H9 (cell line): Measurements from ENCODE around the gene LZTR1. TPM values are rescaled to one million over a fixed set of nuclear protein-coding genes. Genes with fewer than 3 reads are reported as not detected.

Source experiments
- DNase-seq: peaks from one replicate; pipeline ENCODE4 v3.0.0-alpha.2; 2017
- H2AFZ ChIP-seq: one replicate; pipeline ENCODE4 v1.6.1; 2013; ENCODE audit warnings: mild to moderate bottlenecking, low read length, control low read depth, moderate library complexity
- H2AK5ac ChIP-seq: 2 replicates; pipeline ENCODE4 v1.6.1; 2013; ENCODE audit warnings: low read length, control low read depth, mixed read lengths; ENCODE audit not compliant: insufficient read length
- H2BK120ac ChIP-seq: one replicate; pipeline ENCODE4 v1.6.1; 2013; ENCODE audit warnings: low read depth, mild to moderate bottlenecking, low read length, control low read depth, inconsistent platforms; ENCODE audit not compliant: poor library complexity, severe bottlenecking
- H2BK12ac ChIP-seq: 2 replicates; pipeline ENCODE4 v1.6.1; 2013; ENCODE audit warnings: low read length, control low read depth, mixed read lengths, low read depth; ENCODE audit not compliant: insufficient read length
- H2BK15ac ChIP-seq: 2 replicates; pipeline ENCODE4 v1.6.1; 2013; ENCODE audit warnings: low read depth, low read length, control low read depth
- H2BK20ac ChIP-seq: one replicate; pipeline ENCODE4 v1.6.1; 2013; ENCODE audit warnings: low read depth, mild to moderate bottlenecking, low read length, control low read depth, inconsistent platforms; ENCODE audit not compliant: poor library complexity, severe bottlenecking
- H2BK5ac ChIP-seq: 2 replicates; pipeline ENCODE4 v1.6.1; 2013; ENCODE audit warnings: low read length, control low read depth, mixed read lengths; ENCODE audit not compliant: insufficient read length
- H3K14ac ChIP-seq: 2 replicates; pipeline ENCODE4 v1.6.1; 2013; ENCODE audit warnings: low read length, control low read depth; ENCODE audit not compliant: insufficient read depth
- H3K18ac ChIP-seq: 2 replicates; pipeline ENCODE4 v1.6.1; 2013; ENCODE audit warnings: low read depth, mild to moderate bottlenecking, mixed read lengths, low read length, control low read depth; ENCODE audit not compliant: insufficient read length
- H3K23ac ChIP-seq: 2 replicates; pipeline ENCODE4 v1.6.1; 2013; ENCODE audit warnings: low read length, control low read depth, mixed read lengths, low read depth; ENCODE audit not compliant: insufficient read length
- H3K23me2 ChIP-seq: 2 replicates; pipeline ENCODE4 v1.6.1; 2013; ENCODE audit warnings: low read depth, mild to moderate bottlenecking, mixed read lengths, low read length, control low read depth; ENCODE audit not compliant: insufficient read length, poor library complexity, severe bottlenecking
- H3K27ac ChIP-seq: 2 replicates; pipeline ENCODE4 v1.5.1; 2013; ENCODE audit warnings: low read length, control low read depth, mixed read lengths, low read depth; ENCODE audit not compliant: insufficient read length
- H3K27me3 ChIP-seq: 2 replicates; pipeline ENCODE4 v1.6.1; 2013; ENCODE audit warnings: low read length, control low read depth, inconsistent platforms; ENCODE audit not compliant: insufficient read depth
- H3K4ac ChIP-seq: 2 replicates; pipeline ENCODE4 v1.6.1; 2013; ENCODE audit warnings: low read depth, mild to moderate bottlenecking, control low read depth, inconsistent platforms, low read length, moderate library complexity
- H3K4me1 ChIP-seq: 2 replicates; pipeline ENCODE4 v1.6.1; 2013; ENCODE audit warnings: low read length, control low read depth, inconsistent platforms; ENCODE audit not compliant: insufficient read depth
- H3K4me2 ChIP-seq: 2 replicates; pipeline ENCODE4 v1.6.1; 2013; ENCODE audit warnings: low read length, control low read depth, mixed read lengths; ENCODE audit not compliant: insufficient read length, insufficient read depth
- H3K56ac ChIP-seq: 2 replicates; pipeline ENCODE4 v1.6.1; 2013; ENCODE audit warnings: low read depth, mild to moderate bottlenecking, mixed read lengths, low read length, control low read depth; ENCODE audit not compliant: insufficient read length
- H3K79me1 ChIP-seq: 2 replicates; pipeline ENCODE4 v1.6.1; 2013; ENCODE audit warnings: low read depth, mild to moderate bottlenecking, moderate library complexity, low read length, control low read depth, inconsistent platforms; ENCODE audit not compliant: insufficient read depth, poor library complexity, severe bottlenecking
- H3K79me2 ChIP-seq: 2 replicates; pipeline ENCODE4 v1.6.1; 2013; ENCODE audit warnings: low read length, control low read depth, inconsistent platforms; ENCODE audit not compliant: insufficient read depth
- H3K9ac ChIP-seq: 2 replicates; pipeline ENCODE4 v1.6.1; 2013; ENCODE audit warnings: low read length, control low read depth, mixed read lengths; ENCODE audit not compliant: insufficient read length; ENCODE audit errors: extremely low read depth
- H3K9me3 ChIP-seq: one replicate; pipeline ENCODE4 v1.6.1; 2013; ENCODE audit warnings: low read depth, low read length, inconsistent platforms; ENCODE audit not compliant: control insufficient read depth
- H3T11ph ChIP-seq: one replicate; pipeline ENCODE4 v1.6.1; 2013; ENCODE audit warnings: mild to moderate bottlenecking, low read length, control low read depth, inconsistent platforms
- H4K20me1 ChIP-seq: one replicate; pipeline ENCODE4 v1.6.1; 2013; ENCODE audit not compliant: control insufficient read depth, insufficient read length, insufficient read depth
- H4K5ac ChIP-seq: 2 replicates; pipeline ENCODE4 v1.6.1; 2013; ENCODE audit warnings: low read depth, mild to moderate bottlenecking, mixed read lengths, low read length, control low read depth; ENCODE audit not compliant: insufficient read length
- H4K8ac ChIP-seq: replicated peaks from 2 replicates; pipeline ENCODE4 v1.6.1; 2013; ENCODE audit warnings: low read length, control low read depth, mixed read lengths, low read depth; ENCODE audit not compliant: insufficient read length
- H4K91ac ChIP-seq: 2 replicates; pipeline ENCODE4 v1.6.1; 2013; ENCODE audit warnings: low read depth, mild to moderate bottlenecking, moderate library complexity, mixed read lengths, low read length, control low read depth; ENCODE audit not compliant: insufficient read length
- H3K27ac Mint-ChIP-seq, 3 experiments: 2 replicates in 2 of 3; 3 replicates in 1 of 3; pipeline ENCODE4 v1.8.0; 2020 to 2021; ENCODE audit warnings: mixed read lengths in 3 of 3, mild to moderate bottlenecking in 1 of 3, moderate library complexity in 1 of 3
- H3K27me3 Mint-ChIP-seq: 2 replicates; pipeline ENCODE4 v1.8.0; 2021; ENCODE audit warnings: low read depth, mild to moderate bottlenecking, moderate library complexity, mixed read lengths
- H3K36me3 Mint-ChIP-seq, 3 experiments: 2 replicates in 2 of 3; 3 replicates in 1 of 3; pipeline ENCODE4 v1.8.0; 2020 to 2021; ENCODE audit warnings: low read depth in 3 of 3, mixed read lengths in 3 of 3; ENCODE audit not compliant: insufficient read depth in 1 of 3
- H3K4me1 Mint-ChIP-seq, 2 experiments: 2 replicates each; pipeline ENCODE4 v1.8.0; 2020; ENCODE audit warnings: mixed read lengths in 2 of 2
- H3K4me3 Mint-ChIP-seq, 2 experiments: 2 replicates in 1 of 2; 3 replicates in 1 of 2; pipeline ENCODE4 v1.8.0; 2020 to 2021; ENCODE audit warnings: mild to moderate bottlenecking in 2 of 2, mixed read lengths in 2 of 2, moderate library complexity in 1 of 2
- H3K9me3 Mint-ChIP-seq, 2 experiments: 2 replicates in 1 of 2; 3 replicates in 1 of 2; pipeline ENCODE4 v1.8.0; 2020; ENCODE audit warnings: mild to moderate bottlenecking in 2 of 2, mixed read lengths in 2 of 2, moderate library complexity in 1 of 2
- WGBS: extraction: QIAGEN DNeasy Blood & Tissue Kit; methylation state at CpG from one replicate; pipeline ENCODE4 v1.1.7; 2013; ENCODE audit warnings: missing lambda C conversion rate, low lambda C conversion rate, mixed read lengths; ENCODE audit not compliant: insufficient read length; ENCODE audit errors: extremely low coverage; 5-methylcytosine and 5-hydroxymethylcytosine counted together
- long read RNA-seq: library from polyadenylated mRNA; unstranded; transcript quantifications from one replicate; pipeline ENCODE4 v2.0.0, GENCODE V29; 2020
- total RNA-seq: library from RNA; stranded (reverse); gene quantifications from 2 replicates; pipeline ENCODE4 v1.2.1, GENCODE V29; 2021
- TF ChIP-seq, protein P1 (sequence below): fragments of 200-600 bp; sonication (generic); conservative IDR thresholded peaks from 3 replicates; pipeline ENCODE4 v1.8.0; 2021; ENCODE audit warnings: antibody characterized with exemption, mild to moderate bottlenecking

Gene LZTR1
- 40.0 and 47.0 TPM in 2 replicates for total RNA-seq
- long read RNA-seq, full-length matches to known transcripts = 11 of 27 reads
- long read RNA-seq, partial matches to known transcripts = 14 of 27 reads
- long read RNA-seq, other reads (novel, unspliced or antisense) = 2 of 27 reads

DNA sequence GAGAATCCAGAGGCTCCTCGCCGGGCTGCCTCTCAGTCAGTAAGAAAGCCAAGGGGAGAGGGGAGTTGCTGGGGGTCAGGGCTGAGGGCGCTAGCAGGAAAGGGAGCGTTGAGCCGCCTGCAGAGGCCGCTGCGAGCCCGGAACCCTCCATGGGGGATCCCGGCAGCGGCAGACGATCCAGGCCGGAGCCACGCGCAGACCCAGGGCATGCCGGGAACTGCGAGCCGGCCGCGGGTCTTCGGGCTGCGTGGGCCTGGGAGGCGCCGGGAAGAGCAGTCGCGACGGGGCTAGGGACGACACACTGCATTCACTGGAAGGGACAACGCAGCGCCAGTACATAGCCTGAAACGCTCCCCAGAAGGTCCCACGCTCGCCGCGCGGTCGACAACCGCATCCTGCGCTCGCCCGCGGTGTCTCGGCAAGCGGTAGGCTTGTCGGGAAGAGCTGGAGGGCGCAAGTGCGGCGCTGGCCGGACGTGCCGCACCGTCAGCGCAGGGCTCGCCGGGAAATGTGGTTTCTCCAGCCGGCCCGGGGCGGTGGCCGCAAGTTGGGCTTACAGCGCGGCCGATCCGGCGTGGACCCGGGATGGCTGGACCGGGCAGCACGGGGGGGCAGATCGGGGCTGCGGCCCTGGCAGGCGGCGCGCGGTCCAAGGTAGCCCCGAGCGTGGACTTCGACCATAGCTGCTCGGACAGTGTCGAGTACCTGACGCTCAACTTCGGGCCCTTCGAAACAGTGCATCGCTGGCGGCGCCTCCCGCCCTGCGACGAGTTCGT is at the start of gene LZTR1:
Gene LZTR1, plus strand, starts transcription at position 511 of the 776 bp plus-strand sequence. Its CDS starts 75 bp downstream, at position 586.
- Mint-ChIP-seq H3K36me3 (peaks cover 4 to 25% (median 20%) of the 10 kb centered on the region in 3 experiments), H3K9me3 (peaks cover 13 to 15% of the 10 kb centered on the region in 2 experiments), H3K4me1 (peaks cover 28 to 30% of the 10 kb centered on the region in 2 experiments), H3K27me3 (peaks cover 30% of the 10 kb centered on the region), H3K27ac (peak within 1 kb of the TSS; percentile 52 to 90 (median 79); a peak in 5 of 7 replicates), H3K4me3 (peak within 1 kb of the TSS; percentile 94 to 98)
- 0 out of 2 replicates have a peak, but pooled peaks cover 2% of the 10 kb centered on the region for H3K4me1 ChIP-seq
- no peaks in the 10 kb centered on the region for H3K9me3 ChIP-seq
- no peak within 1 kb of the TSS for H2BK20ac ChIP-seq
- H3K18ac ChIP-seq = peak within 1 kb of the TSS; percentile 90
- no peak within 1 kb of the TSS for H2BK5ac ChIP-seq
- no peak within 1 kb of the TSS for H2BK15ac ChIP-seq
- no peak within 1 kb of the TSS for H2BK12ac ChIP-seq
- H3K79me2 ChIP-seq = no peaks in the 10 kb centered on the region
- no peaks in the 10 kb centered on the region for H3K79me1 ChIP-seq
- peak within 1 kb of the TSS; percentile 68 for H3K9ac ChIP-seq
- H2AFZ ChIP-seq = no peak within 1 kb of the TSS
- no peak within 1 kb of the TSS for H4K8ac ChIP-seq
- DNase-seq = peak; percentile 81
- peaks cover 14% of the 10 kb centered on the region for H3K23me2 ChIP-seq
- no peak within 1 kb of the TSS for H3K27ac ChIP-seq
- H3K4me2 ChIP-seq = peak within 1 kb of the TSS; percentile 73
- no peaks in the 10 kb centered on the region for H4K20me1 ChIP-seq
- H4K5ac ChIP-seq = no peak within 1 kb of the TSS
- H2BK120ac ChIP-seq = no peak within 1 kb of the TSS
- H3K27me3 ChIP-seq = no peaks in the 10 kb centered on the region; the same call in 1 of the 2 replicates
- H3K14ac ChIP-seq = peak within 1 kb of the TSS; percentile 77
- H4K91ac ChIP-seq = no peak within 1 kb of the TSS
- no peak within 1 kb of the TSS for H3K56ac ChIP-seq
- H3K23ac ChIP-seq = no peak within 1 kb of the TSS
- no peak within 1 kb of the TSS for H3K4ac ChIP-seq
- H3T11ph ChIP-seq = no peak within 1 kb of the TSS
- no CpG with 5 or more reads among the region's 87 CpGs for WGBS
- TF ChIP-seq, protein P1, sequence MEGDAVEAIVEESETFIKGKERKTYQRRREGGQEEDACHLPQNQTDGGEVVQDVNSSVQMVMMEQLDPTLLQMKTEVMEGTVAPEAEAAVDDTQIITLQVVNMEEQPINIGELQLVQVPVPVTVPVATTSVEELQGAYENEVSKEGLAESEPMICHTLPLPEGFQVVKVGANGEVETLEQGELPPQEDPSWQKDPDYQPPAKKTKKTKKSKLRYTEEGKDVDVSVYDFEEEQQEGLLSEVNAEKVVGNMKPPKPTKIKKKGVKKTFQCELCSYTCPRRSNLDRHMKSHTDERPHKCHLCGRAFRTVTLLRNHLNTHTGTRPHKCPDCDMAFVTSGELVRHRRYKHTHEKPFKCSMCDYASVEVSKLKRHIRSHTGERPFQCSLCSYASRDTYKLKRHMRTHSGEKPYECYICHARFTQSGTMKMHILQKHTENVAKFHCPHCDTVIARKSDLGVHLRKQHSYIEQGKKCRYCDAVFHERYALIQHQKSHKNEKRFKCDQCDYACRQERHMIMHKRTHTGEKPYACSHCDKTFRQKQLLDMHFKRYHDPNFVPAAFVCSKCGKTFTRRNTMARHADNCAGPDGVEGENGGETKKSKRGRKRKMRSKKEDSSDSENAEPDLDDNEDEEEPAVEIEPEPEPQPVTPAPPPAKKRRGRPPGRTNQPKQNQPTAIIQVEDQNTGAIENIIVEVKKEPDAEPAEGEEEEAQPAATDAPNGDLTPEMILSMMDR = peak; percentile 51; the same call in 2 of the 3 replicates
- H2AK5ac ChIP-seq = no peak within 1 kb of the TSS
